Natural killer cell (primary cell): ENCODE measurements around the gene HOXD10. TPM values are rescaled to one million over a fixed set of nuclear protein-coding genes. Genes with fewer than 3 reads are reported as not detected.

ENCODE experiments used
- ATAC-seq, 3 donors: fragments of 150-1000 bp in 2 of 3; fragments of 200-7000 bp in 1 of 3; cut with Tn5 transposase; 1 replicate in 1 of 3; 2 replicates in 2 of 3; pipeline ENCODE4 v1.10.0; 2021; ENCODE audit warnings: mild to moderate bottlenecking in 2 of 3, moderate library complexity in 2 of 3
- DNase-seq, 2 donors: peaks; one replicate each; pipeline versions ENCODE4 v3.0.0 to v3.0.0-alpha.2; 2013 to 2021; ENCODE audit warnings: mixed read lengths in 1 of 2
- H3K27ac ChIP-seq: one replicate; pipeline ENCODE4 v1.5.1; 2013; ENCODE audit warnings: mild to moderate bottlenecking, low read length
- H3K27me3 ChIP-seq: one replicate; pipeline ENCODE4 v1.6.1; 2013; ENCODE audit warnings: low read length; ENCODE audit not compliant: control insufficient read depth, insufficient read depth
- H3K36me3 ChIP-seq: one replicate; pipeline ENCODE4 v1.6.1; 2013; ENCODE audit warnings: low read length; ENCODE audit not compliant: control insufficient read depth, insufficient read depth
- H3K4me1 ChIP-seq: one replicate; pipeline ENCODE4 v1.6.1; 2013; ENCODE audit warnings: low read length; ENCODE audit not compliant: control insufficient read depth, insufficient read depth
- H3K4me3 ChIP-seq: one replicate; pipeline ENCODE4 v1.5.1; 2013; ENCODE audit warnings: low read length
- H3K9me3 ChIP-seq: one replicate; pipeline ENCODE4 v1.6.1; 2013; ENCODE audit warnings: low read length; ENCODE audit not compliant: control insufficient read depth, insufficient read depth
- H3K27ac Mint-ChIP-seq, 2 donors: one replicate each; pipeline ENCODE4 v1.8.0; 2022; ENCODE audit warnings: mild to moderate bottlenecking in 2 of 2, mixed read lengths in 2 of 2, moderate library complexity in 1 of 2
- H3K27me3 Mint-ChIP-seq, 2 donors: one replicate each; pipeline ENCODE4 v1.8.0; 2022; ENCODE audit warnings: low read depth in 2 of 2, mixed read lengths in 2 of 2
- H3K36me3 Mint-ChIP-seq: one replicate; pipeline ENCODE4 v1.8.0; 2022; ENCODE audit warnings: mixed read lengths
- H3K4me1 Mint-ChIP-seq, 2 donors: one replicate each; pipeline ENCODE4 v1.8.0; 2022; ENCODE audit warnings: mixed read lengths in 2 of 2
- H3K4me3 Mint-ChIP-seq: one replicate; pipeline ENCODE4 v1.8.0; 2022; ENCODE audit warnings: mild to moderate bottlenecking, moderate library complexity, mixed read lengths
- H3K9me3 Mint-ChIP-seq, 2 donors: one replicate each; pipeline ENCODE4 v1.8.0; 2022; ENCODE audit warnings: mixed read lengths in 2 of 2
- WGBS: methylation state at CpG from one replicate; pipeline ENCODE4 v1.1.7; 2013; ENCODE audit warnings: missing lambda C conversion rate; ENCODE audit not compliant: insufficient coverage; 5-methylcytosine and 5-hydroxymethylcytosine counted together
- intact Hi-C: fragments of 100-400 bp; cut with micrococcal nuclease; formaldehyde crosslinking; loops from one replicate; pipeline ENCODE4 v1.14.2; 2022
- total RNA-seq, 4 donors: library from RNA; stranded (reverse); fragments of 120-200 nt in 1 of 4; gene quantifications; one replicate each; pipeline versions ENCODE4 v1.2.3 to v1.2.4, GENCODE V29; 2013 to 2022
- TF ChIP-seq, protein P1 (sequence below): fragments of 200-600 bp; IDR thresholded peaks from one replicate; pipeline ENCODE4 v1.8.0; 2022; ENCODE audit warnings: antibody characterized with exemption

The HOXD10 gene
- total RNA-seq, 3 donors from 2014 or later (not counting 1 experiment from before 2014, with no cell fraction given), result not detected

DNA sequence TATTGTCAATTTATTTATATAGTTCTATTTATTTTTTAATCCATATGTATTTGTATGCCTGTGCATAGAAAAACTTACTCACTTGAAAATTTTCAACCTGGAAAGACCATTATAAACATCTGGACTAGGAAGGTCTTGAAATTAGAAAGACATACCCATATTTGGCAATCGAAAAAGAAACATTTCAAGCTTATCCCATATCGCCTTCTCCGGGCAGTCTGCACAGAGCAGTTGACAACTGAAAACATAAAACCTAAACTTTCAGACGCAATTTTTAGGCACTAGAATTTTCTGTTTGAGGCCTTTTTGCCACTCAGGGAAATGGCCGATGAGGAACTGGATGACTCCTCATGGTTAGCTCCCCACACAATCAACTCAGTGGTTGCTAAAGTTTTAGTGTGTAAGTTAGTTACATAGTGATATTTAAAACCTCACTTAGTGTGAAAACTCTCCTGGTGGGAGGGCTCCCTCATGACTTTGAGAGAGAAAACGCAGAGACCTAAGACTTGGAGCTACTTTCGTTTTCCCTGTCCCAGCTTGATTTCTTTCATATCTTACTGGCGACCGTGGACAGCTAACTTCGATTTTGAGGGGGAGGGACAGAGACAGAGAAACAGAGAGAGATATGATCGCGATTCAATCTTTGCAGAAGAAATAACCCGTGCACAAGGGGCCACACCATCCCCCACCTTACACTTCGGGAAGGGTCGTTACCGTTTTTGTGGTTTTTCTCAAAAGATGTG lies 20.2 kb upstream of the HOXD10 start:
- H3K9me3 Mint-ChIP-seq, result no peaks in the 10 kb centered on the region
- Histone ChIP-seq H3K36me3 (no peaks in the 10 kb centered on the region), H3K4me3 (peak overlapping the region; percentile 34), H3K27ac (no peak overlapping the region), H3K9me3 (peaks cover 6% of the 10 kb centered on the region), H3K4me1 (peaks cover 24% of the 10 kb centered on the region), H3K27me3 (peaks cover 88% of the 10 kb centered on the region)
- TF ChIP-seq, protein P1, sequence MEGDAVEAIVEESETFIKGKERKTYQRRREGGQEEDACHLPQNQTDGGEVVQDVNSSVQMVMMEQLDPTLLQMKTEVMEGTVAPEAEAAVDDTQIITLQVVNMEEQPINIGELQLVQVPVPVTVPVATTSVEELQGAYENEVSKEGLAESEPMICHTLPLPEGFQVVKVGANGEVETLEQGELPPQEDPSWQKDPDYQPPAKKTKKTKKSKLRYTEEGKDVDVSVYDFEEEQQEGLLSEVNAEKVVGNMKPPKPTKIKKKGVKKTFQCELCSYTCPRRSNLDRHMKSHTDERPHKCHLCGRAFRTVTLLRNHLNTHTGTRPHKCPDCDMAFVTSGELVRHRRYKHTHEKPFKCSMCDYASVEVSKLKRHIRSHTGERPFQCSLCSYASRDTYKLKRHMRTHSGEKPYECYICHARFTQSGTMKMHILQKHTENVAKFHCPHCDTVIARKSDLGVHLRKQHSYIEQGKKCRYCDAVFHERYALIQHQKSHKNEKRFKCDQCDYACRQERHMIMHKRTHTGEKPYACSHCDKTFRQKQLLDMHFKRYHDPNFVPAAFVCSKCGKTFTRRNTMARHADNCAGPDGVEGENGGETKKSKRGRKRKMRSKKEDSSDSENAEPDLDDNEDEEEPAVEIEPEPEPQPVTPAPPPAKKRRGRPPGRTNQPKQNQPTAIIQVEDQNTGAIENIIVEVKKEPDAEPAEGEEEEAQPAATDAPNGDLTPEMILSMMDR, result no peak
- intact Hi-C loops, result loop anchor here (5.0 kb wide), 1 partner anchor 844 kb away; no protein-coding TSS in a partner anchor
- ATAC-seq (peak in 2 of 3 donors; percentile 29 to 34), DNase-seq (peak in 1 of 2 donors; percentile 40)
- H3K36me3 Mint-ChIP-seq, result peaks cover 6% of the 10 kb centered on the region
- H3K4me3 Mint-ChIP-seq, result peak overlapping the region; percentile 84
- H3K27me3 Mint-ChIP-seq, result peaks cover 72 to 73% of the 10 kb centered on the region in 2 donors
- H3K27ac Mint-ChIP-seq, result no peak overlapping the region
- 6% methylated on average over 13 of the region's 16 CpGs for WGBS
- H3K4me1 Mint-ChIP-seq, result peaks cover 18 to 34% of the 10 kb centered on the region in 2 donors

DNA sequence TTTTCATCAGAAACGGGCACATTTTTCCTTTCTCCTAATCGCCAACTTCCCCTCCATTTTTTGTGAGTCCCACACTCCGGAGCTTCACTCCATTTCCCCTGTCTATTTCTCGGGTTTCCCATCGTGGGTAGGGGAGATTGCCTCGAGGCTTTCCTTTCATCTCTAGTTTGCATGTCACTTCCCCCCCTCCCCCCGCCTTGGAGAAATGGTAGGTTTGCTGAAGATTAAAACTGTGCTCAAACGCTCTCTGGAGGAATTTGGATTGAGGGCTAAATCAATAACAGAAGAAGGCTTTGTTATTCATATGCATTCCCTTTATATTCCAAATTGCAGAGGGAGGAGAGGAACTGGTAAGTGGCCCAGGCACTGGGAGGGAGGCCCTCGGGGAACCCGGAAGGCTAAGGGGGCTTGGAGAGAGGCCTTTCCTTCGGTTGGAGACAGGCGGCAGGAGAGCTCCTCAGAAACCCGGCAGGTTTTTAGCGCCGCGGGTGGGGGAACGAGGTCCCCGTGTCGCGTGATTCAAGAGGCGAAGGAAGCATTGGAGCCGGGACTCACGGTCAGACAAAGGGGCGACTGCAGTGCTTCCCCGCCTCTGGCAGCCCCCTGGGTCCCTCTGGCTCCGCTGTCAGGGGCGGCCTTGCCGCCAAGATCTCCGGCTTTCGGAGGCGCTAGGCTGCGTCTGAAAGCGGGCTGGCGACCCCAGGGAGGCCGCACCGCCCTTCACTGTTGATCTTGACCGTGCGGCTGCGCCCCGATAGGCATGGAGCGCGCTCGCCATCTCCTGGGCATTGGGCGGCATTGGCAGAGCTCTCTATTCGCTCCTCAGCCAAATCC lies 19.4 kb upstream of the HOXD10 start:
- peak overlapping the region in 1 of 2 donors; percentile 7 for H3K27ac Mint-ChIP-seq
- peak; percentile 50 to 77 for DNase-seq
- H3K4me3 ChIP-seq, result peak overlapping the region; percentile 34
- TF ChIP-seq, protein P1, result peak; percentile 72
- H3K27me3 Mint-ChIP-seq, result peaks cover 72 to 73% of the 10 kb centered on the region in 2 donors
- peaks cover 6% of the 10 kb centered on the region for H3K36me3 Mint-ChIP-seq
- H3K27ac ChIP-seq, result no peak overlapping the region
- H3K4me3 Mint-ChIP-seq, result peak overlapping the region; percentile 84
- peaks cover 89% of the 10 kb centered on the region for H3K27me3 ChIP-seq
- peaks cover 24% of the 10 kb centered on the region for H3K4me1 ChIP-seq
- no peaks in the 10 kb centered on the region for H3K9me3 Mint-ChIP-seq
- ATAC-seq, result peak; percentile 79 to 90 (median 87)
- peaks cover 6% of the 10 kb centered on the region for H3K9me3 ChIP-seq
- intact Hi-C loops, result loop anchor here (1.0 to 5.0 kb wide), 5 partner anchors 407 to 845 kb away; no protein-coding TSS in a partner anchor
- H3K4me1 Mint-ChIP-seq, result peaks cover 18 to 28% of the 10 kb centered on the region in 2 donors
- under 1% methylated on average over 40 of the region's 45 CpGs for WGBS
- H3K36me3 ChIP-seq, result no peaks in the 10 kb centered on the region

DNA sequence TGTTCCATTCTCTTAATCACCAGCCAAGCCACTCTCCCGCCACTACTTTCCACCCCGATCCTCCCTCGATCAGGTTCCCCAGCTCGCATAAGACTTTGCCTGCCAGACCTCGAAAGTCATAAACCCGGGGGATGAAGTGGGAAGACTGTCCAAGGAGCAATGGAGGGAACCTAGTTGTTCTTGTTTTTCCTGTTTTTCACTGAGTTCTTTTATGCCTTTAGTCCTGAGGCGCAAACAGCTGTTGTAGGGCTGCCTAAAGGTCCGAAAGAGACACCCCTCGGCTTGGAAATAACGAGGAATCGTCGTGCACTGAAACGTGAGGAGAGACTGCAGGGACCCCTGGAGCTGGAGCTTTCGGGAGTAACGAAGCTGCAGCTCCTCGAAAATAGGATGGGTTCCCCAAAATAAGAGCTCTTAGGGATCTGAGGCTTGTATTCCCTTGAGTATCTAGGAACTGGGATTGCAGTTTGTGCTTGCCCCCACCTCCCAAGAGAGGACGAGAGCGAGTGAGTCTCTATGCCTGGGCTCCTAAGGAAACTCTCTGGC lies 18.7 kb upstream of the HOXD10 start:
- peaks cover 79 to 80% of the 10 kb centered on the region in 2 donors for H3K27me3 Mint-ChIP-seq
- intact Hi-C loops, result loop anchor here (1.0 to 5.0 kb wide), 5 partner anchors 408 to 846 kb away; no protein-coding TSS in a partner anchor
- ATAC-seq (no peak), DNase-seq (no peak)
- H3K4me3 ChIP-seq, result peak overlapping the region; percentile 34
- peaks cover 96% of the 10 kb centered on the region for H3K27me3 ChIP-seq
- TF ChIP-seq, protein P1, result no peak
- peaks cover 6% of the 10 kb centered on the region for H3K9me3 ChIP-seq
- 4% methylated on average over 17 of the region's 18 CpGs for WGBS
- no peaks in the 10 kb centered on the region for H3K9me3 Mint-ChIP-seq
- H3K4me1 ChIP-seq, result peaks cover 24% of the 10 kb centered on the region
- H3K4me3 Mint-ChIP-seq, result peak overlapping the region; percentile 84
- H3K27ac Mint-ChIP-seq, result peak overlapping the region in 1 of 2 donors; percentile 7
- H3K36me3 Mint-ChIP-seq, result peaks cover 6% of the 10 kb centered on the region
- H3K27ac ChIP-seq, result no peak overlapping the region
- peaks cover 18 to 27% of the 10 kb centered on the region in 2 donors for H3K4me1 Mint-ChIP-seq
- no peaks in the 10 kb centered on the region for H3K36me3 ChIP-seq
